Transverse colon (tissue), 4 donors: ENCODE results near the gene TIAM1.

Source experiments
- CTCF ChIP-seq, 5 experiments: fragments of 200-600 bp in 3 of 5; fragments of 450-650 bp in 2 of 5; sonication (generic) in 3 of 5; IDR thresholded peaks; 1 replicate in 2 of 5; 2 replicates in 3 of 5; pipeline ENCODE4 v1.5.1; 2016 to 2017; ENCODE audit warnings: antibody characterized with exemption in 5 of 5, inconsistent platforms in 3 of 5, mild to moderate bottlenecking in 2 of 5, moderate library complexity in 1 of 5
- EP300 ChIP-seq: sonication (generic); formaldehyde crosslinking; IDR thresholded peaks from one replicate; pipeline ENCODE4 v1.6.1; 2017; ENCODE audit warnings: antibody characterized with exemption, low read depth
- POLR2A ChIP-seq: fragments of 450-650 bp; IDR thresholded peaks from one replicate; pipeline ENCODE4 v1.6.1; 2016; ENCODE audit warnings: antibody characterized with exemption, mild to moderate bottlenecking, moderate library complexity
- POLR2AphosphoS5 ChIP-seq, 3 donors: sonication (generic); formaldehyde crosslinking; IDR thresholded peaks; one replicate each; pipeline ENCODE4 v1.6.1; 2016; ENCODE audit warnings: antibody characterized with exemption in 3 of 3

- TF ChIP-seq CTCF (IDR thresholded peaks at IDR 0.05): no peak
- TF ChIP-seq POLR2A: no peak
- TF ChIP-seq POLR2AphosphoS5 (IDR thresholded peaks at IDR 0.05): no peak
- no peak for TF ChIP-seq EP300
Observed at GRCh38 chr21:31156169-31156568, 187.9 kb downstream of the TIAM1 start.
